SKM-1 treated with dmso at 0.1 percent for 144 hours (cell line): ENCODE measurements around the gene PLEKHN1.

ENCODE experiments used
- DNase-seq: peaks from one replicate; lab custom pipeline; 2025; ENCODE audit not compliant: unreplicated experiment; lab: John Stamatoyannopoulos, UW

PLEKHN1 gene

GRCh38 chr1:966135-966703, at the start of gene PLEKHN1:
PLEKHN1 (plus strand) TSS chr1:966482; CDS start chr1:966532, 50 bp downstream.
- no peak for DNase-seq

- DNase-seq, result no peak
These were observed 49.2 kb upstream of the PLEKHN1 start for GRCh38 chr1:917076-917459.

- no peak for DNase-seq
These were observed 48.7 kb upstream of the PLEKHN1 start for GRCh38 chr1:917466-918091.

- no peak for DNase-seq
These were observed 47.9 kb upstream of the PLEKHN1 start for GRCh38 chr1:918353-918752.

GRCh38 chr1:918843-919242, 47.4 kb upstream of the PLEKHN1 start:
- DNase-seq, result no peak

GRCh38 chr1:919271-919872, 46.9 kb upstream of the PLEKHN1 start:
- no peak for DNase-seq

- no peak for DNase-seq
These were observed 46.3 kb upstream of the PLEKHN1 start for GRCh38 chr1:920010-920409.

GRCh38 chr1:920521-920920, 45.8 kb upstream of the PLEKHN1 start:
- DNase-seq, result no peak

GRCh38 chr1:921011-921837, 45.1 kb upstream of the PLEKHN1 start:
- no peak for DNase-seq

GRCh38 chr1:923131-923990, 42.9 kb upstream of the PLEKHN1 start, which contains the start of gene SAMD11:
SAMD11 (plus strand) TSS chr1:923923; CDS start chr1:924432, 509 bp downstream.
- no peak for DNase-seq

- DNase-seq, result no peak
These were observed 42.2 kb upstream of the PLEKHN1 start for GRCh38 chr1:923991-924655.

- no peak for DNase-seq
These were observed 41.4 kb upstream of the PLEKHN1 start for GRCh38 chr1:924656-925560.

GRCh38 chr1:925561-926421, 40.5 kb upstream of the PLEKHN1 start:
- no peak for DNase-seq

- no peak for DNase-seq
These were observed 39.0 kb upstream of the PLEKHN1 start for GRCh38 chr1:927234-927633.

GRCh38 chr1:927748-928147, 38.5 kb upstream of the PLEKHN1 start:
- DNase-seq, result no peak

GRCh38 chr1:928825-929661, 37.2 kb upstream of the PLEKHN1 start:
- DNase-seq, result no peak
